Activated CD8-positive, alpha-beta memory T cell treated with anti-CD3 and anti-CD28 coated beads, Interleukin-2, amount 50 U/mL, for 1 hour (primary cell): ENCODE data around the gene RETN.

Experiments used
- DNase-seq: peaks from one replicate; pipeline ENCODE4 v3.0.0-alpha.2; 2020; ENCODE audit errors: extremely low read depth

RETN gene

DNA sequence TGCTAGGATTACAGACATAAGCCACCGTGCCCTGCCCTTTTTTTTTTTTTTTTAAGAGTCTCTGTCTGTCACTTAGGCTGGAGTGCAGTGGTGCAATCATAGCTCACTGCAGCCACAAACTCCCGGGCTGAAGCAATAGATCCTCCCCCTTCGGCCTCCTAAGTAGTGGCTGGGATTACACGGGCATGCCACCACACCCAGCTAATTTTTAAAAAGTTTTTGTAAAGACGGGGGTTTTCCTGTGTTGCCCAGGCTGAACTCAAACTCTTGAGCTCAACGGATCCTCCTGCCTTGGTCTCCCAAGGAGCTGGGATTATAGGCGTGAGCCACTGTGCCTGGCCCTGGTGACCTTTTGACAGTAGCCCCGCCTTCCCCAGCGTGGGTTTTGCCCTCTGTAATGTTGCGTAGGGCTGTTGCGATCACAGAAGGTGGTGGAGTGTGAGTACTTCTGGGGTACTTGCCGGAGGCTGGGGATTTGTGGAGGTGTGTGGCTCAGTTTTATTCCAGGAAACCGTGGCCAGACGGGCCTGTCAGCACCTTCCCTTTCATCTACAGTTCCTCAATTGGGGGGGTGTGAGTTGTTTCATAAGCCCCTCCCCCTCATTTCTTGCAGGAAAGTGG is 11.6 kb upstream of the RETN start:
- no peak for DNase-seq

DNA sequence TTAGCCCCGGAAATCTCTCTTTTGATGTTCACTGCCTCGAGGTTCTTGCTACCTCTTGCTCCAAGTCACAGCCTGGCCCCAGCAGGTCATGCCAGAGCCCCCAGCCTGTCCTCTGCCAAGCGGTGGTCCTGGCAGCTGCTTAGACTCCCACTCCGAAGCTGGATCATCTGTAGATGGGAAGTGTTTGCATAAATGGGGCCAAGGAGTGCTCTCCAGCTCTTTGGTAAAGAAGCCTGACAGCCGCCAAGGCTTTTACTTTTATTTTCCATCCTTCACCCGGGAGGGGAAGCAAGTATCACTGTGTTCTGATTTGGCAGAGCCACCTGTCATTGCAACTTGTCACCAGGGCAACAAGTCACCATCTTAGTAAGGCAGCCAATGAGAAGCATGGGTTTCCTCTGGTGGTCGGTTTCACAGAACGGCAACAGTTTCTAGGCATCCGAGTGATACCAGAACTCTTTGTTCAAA is 10.6 kb upstream of the RETN start:
- no peak for DNase-seq

DNA sequence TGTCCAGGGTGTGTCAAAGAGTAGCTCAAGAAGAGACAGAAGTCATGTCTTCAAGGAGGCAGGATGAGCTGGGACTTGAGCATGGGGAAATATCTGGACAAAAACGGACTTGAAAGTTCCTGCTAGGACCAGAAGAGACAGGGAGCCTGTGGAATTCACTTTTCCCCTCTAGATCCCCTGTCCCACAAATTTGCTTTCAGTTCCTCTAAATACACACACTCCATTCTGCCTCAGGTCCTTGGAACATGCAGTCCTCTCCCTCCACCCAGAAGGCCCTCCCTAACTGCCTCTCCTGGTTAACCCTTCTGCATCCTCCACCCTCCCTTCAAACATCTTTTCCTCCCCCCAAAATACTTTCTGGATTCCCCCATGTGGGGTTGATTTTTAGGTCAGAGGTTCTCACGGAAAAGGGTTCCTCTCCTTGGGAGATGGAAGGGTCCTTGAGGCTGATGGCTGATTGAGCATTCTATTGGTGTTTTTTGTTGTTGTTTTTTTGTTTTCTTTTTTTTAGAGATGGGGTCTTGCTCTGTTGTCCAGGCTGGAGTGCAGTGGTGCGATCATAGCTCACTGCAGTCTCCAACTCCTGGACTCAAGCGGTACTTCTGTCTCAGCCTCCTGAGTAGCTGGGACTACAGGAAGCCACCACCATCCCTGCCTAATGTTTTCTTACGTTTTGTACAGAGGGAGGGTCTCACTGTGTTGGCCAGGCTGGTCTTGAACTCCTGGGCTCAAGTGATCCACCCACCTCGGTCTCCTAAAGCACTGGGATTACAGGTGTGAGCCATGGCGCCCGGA is 6.9 kb upstream of the RETN start:
- DNase-seq: no peak

- DNase-seq: no peak
Observed at GRCh38 chr19:7662657-7663056, 6.2 kb upstream of the RETN start.

GRCh38 chr19:7663706-7664105 is 5.1 kb upstream of the RETN start:
- no peak for DNase-seq

- no peak for DNase-seq
Observed at GRCh38 chr19:7665076-7665475, 3.8 kb upstream of the RETN start.

- no peak for DNase-seq
Observed at GRCh38 chr19:7669641-7670040, 792 bp downstream of the RETN start.

- DNase-seq: no peak
Observed at GRCh38 chr19:7670150-7670783, 1.4 kb downstream of the RETN start.

- DNase-seq: no peak
Observed at GRCh38 chr19:7670790-7671189, 1.9 kb downstream of the RETN start.

GRCh38 chr19:7672522-7672921 is 3.7 kb downstream of the RETN start:
- DNase-seq: no peak

DNA sequence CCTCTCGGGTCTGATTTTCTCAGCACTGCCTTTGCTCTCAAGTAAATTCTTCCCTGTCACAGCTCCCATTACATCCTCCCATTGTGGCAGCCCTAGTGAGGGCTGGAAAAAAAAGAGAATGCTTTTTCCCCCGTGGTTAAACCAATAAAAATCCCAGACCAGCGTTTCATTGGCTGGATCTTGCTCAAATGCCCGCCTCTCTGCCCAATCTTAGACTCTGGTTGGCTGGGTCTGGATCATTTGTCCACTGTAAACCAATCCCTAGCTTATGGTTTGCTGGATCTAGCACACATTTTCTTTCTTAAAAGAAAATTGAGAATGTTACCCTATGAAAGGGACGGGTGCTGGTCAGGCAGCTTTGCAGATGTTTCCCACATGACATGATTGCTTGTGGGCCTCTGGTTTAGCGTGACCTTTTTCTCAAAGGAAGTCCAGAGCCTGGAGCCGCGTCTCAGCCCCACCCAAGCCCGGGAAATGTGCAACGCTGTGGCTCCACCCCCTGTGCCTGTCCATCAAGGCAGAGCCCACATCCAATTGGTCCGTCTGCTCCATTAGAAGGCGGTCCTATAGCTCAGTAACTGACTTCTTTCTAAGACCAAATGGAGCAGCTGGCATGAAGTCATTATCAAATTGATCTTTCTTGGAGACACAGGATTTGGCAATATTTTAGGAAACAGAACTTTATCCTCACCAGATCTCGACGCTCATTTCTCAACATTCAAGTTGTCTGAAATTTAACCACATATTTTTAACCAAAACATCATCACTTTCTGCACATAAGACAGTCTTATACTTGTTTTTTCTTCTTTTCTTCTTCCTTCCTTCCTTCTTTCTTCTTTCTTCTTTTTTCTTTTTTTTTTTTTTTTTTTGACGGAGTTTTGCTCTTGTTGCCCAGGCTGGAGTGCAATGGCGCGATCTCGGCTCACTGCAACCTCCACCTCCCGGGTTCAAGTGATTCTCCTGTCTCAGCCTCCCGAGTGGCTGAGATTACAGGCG is 5.5 kb downstream of the RETN start:
- no peak for DNase-seq

- no peak for DNase-seq
Observed at GRCh38 chr19:7676376-7676775, 7.5 kb downstream of the RETN start.

- DNase-seq: no peak
Observed at GRCh38 chr19:7676854-7677253, 8.0 kb downstream of the RETN start, which contains the start of gene MCEMP1. MCEMP1 (plus strand) TSS chr19:7677090; CDS start chr19:7677121, 31 bp downstream.

- DNase-seq: no peak
Observed at GRCh38 chr19:7677669-7678311, 8.9 kb downstream of the RETN start.

GRCh38 chr19:7678971-7679751 is 10.3 kb downstream of the RETN start:
- peak; percentile 28 for DNase-seq

- no peak for DNase-seq
Observed at GRCh38 chr19:7679771-7680605, 11.1 kb downstream of the RETN start.

DNA sequence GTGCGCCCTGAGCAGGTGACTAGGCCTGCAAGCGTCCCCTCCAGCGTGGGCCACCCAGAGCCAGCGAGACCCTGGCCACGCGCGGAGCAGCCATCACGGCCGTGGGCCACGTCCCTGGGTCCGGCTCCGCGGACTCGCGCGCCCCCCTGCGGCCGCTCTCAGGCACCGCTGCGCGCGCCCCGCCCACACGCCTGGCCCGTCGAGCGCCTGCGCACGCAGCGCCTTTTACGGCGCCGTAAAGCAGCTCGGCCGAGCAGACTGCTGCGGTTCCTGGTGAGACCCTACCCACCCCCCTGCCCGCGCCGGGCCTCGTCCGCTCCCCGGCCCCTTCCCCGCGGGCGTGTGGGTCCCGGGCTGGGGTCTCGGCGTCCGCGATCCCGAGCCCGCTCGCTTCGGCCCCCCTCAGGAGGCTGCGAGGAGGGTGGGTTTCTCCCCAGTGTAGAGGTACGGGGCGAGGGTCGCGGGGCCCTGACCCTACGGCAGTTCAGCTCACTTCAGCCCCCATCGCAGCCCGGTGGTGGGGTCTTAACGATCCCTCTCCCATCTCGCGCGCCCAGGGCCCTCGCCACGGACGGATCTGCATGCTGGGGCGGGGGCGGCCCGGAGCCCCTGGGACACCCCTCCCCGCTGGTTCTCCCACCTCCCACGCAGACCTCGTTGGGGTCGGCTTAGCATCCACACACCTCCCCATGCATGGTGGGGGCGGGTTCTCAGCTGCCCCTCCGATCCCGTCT is 11.9 kb downstream of the RETN start, which contains the start of gene TRAPPC5:
TRAPPC5 (plus strand) TSS at position 228 of the 734 bp plus-strand sequence. CDS start 1,421 bp downstream, outside the sequence.
- peak; percentile 43 for DNase-seq
